ENCODE data around the gene EYA4.

DNA sequence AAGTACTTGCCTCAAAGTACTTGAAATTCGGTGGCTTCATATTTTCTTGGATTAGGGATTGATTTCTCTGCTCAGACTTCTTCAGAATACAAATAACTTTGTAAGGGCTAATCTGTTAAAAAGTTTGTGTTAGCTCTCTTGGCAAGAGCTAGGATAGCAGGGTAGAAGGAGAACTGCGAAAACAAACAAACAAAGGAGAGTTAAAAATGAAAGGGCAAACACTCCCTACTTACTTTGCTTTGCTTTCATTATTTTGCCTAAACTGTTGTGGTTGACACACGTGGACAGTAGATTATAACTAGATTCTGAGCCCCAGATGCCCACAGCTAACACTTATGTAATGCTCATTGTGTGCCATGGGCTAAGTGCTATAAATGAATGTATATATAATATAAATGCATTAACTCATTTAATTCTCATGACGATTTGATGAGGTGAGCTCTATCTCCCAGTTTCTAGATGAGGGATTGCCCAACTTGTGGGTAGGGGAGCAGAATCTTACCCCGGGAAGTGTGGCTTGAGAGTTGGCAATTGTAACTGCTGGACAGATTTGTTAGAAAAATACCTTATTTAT lies 48.7 kb downstream of the EYA4 start:
- TF ChIP-seq, protein P1, sequence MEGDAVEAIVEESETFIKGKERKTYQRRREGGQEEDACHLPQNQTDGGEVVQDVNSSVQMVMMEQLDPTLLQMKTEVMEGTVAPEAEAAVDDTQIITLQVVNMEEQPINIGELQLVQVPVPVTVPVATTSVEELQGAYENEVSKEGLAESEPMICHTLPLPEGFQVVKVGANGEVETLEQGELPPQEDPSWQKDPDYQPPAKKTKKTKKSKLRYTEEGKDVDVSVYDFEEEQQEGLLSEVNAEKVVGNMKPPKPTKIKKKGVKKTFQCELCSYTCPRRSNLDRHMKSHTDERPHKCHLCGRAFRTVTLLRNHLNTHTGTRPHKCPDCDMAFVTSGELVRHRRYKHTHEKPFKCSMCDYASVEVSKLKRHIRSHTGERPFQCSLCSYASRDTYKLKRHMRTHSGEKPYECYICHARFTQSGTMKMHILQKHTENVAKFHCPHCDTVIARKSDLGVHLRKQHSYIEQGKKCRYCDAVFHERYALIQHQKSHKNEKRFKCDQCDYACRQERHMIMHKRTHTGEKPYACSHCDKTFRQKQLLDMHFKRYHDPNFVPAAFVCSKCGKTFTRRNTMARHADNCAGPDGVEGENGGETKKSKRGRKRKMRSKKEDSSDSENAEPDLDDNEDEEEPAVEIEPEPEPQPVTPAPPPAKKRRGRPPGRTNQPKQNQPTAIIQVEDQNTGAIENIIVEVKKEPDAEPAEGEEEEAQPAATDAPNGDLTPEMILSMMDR (IDR thresholded peaks at IDR 0.05), result no peak
- TF ChIP-seq POLR2A (IDR thresholded peaks at IDR 0.05), result no peak

Measured in esophagus squamous epithelium (tissue), 4 donors.